Stimulated activated effector memory CD8-positive, alpha-beta T cell treated with anti-CD3 and anti-CD28 coated beads, Interleukin-12 subunit alpha, Interleukin-12 subunit beta, amount 100 ng/mL, for 72 hours (primary cell): ENCODE results near the gene PRPF8.
"Not testable (repeated sequence)": the region's sequence is repeated elsewhere in the genome, so short reads cannot be mapped to it uniquely, and the experiment has no call there.

Source experiments
- ATAC-seq: fragments of 150-1000 bp; cut with Tn5 transposase; 2 replicates; pipeline ENCODE4 v1.10.0; 2021
- DNase-seq, 2 donors: peaks; one replicate each; pipeline ENCODE4 v3.0.0; 2021 to 2022; ENCODE audit warnings: low spot score in 2 of 2
- H3K27ac Mint-ChIP-seq: one replicate; pipeline ENCODE4 v1.8.0; 2022; ENCODE audit warnings: mild to moderate bottlenecking, mixed read lengths
- H3K36me3 Mint-ChIP-seq: one replicate; pipeline ENCODE4 v1.8.0; 2022; ENCODE audit warnings: mild to moderate bottlenecking, mixed read lengths
- H3K4me1 Mint-ChIP-seq: one replicate; pipeline ENCODE4 v1.8.0; 2022; ENCODE audit warnings: mixed read lengths
- H3K4me3 Mint-ChIP-seq: one replicate; pipeline ENCODE4 v1.8.0; 2022; ENCODE audit warnings: mild to moderate bottlenecking, mixed read lengths
- H3K9me3 Mint-ChIP-seq: one replicate; pipeline ENCODE4 v1.8.0; 2022; ENCODE audit warnings: mixed read lengths

PRPF8 gene

DNA sequence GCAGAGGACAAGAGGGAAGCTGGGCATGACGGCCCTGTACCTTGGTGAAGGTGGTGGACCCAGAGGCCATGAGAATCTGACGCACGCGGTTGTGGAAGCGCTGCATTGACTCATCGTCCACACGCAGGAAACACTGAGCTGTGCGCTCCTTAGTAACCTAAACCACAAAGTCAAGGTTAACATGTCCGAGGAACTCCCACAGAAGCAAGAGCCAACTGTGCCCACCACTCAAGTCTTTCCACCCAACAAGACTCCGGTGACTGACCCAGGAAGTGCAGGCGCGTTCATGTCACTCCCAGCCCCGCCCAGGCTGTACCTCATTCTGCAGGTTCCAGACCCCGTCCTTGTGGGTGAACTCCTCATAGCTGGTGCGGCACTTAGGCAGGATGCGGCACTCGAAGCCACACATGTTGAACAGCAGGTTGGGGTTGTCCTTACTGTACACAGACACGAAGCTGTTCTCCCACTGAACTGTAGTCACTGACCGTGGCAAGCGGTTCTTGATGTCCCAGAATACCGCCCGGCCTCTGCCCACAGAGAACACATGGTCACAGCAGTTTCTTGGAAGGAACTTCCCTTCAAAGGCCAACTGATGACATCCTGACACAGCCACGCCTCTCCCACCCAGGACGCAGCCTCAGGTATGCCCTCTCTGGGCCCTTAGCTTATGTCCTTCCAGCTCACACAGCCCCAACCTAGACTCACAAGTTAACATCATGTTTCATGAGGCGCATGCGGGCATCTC lies 11.5 kb downstream of the PRPF8 start:
- Mint-ChIP-seq H3K36me3 (peaks cover 100% of the 10 kb centered on the region), H3K4me3 (peak overlapping the region; percentile 19), H3K4me1 (peaks cover 50% of the 10 kb centered on the region), H3K27ac (peak overlapping the region; percentile 76), H3K9me3 (no peaks in the 10 kb centered on the region)
- peak; percentile 92 for ATAC-seq
- DNase-seq: peak in 1 of 2 donors; percentile 21

DNA sequence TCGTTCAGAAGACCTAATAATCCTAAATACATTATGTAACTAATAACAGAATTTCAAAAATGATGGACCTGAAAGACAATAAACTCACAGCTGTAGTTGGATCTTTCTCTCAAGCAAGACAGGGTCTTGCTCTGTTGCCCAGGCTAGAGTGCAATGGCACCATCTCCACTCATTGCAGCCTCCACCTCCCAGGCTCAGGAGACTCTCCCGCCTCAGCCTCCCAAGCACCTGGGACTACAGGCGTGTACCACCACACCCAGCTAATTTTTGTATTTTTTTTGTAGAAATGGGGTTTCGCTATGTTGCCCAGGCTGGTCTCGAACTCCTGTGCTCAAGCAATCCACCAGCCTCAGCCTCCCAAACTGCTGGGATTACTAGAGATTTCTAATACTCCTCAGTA lies 20.7 kb downstream of the PRPF8 start:
- not testable (repeated sequence) for DNase-seq, H3K4me1 Mint-ChIP-seq, H3K9me3 Mint-ChIP-seq, H3K4me3 Mint-ChIP-seq, H3K27ac Mint-ChIP-seq, ATAC-seq
- H3K36me3 Mint-ChIP-seq: peaks cover 100% of the 10 kb centered on the region

DNA sequence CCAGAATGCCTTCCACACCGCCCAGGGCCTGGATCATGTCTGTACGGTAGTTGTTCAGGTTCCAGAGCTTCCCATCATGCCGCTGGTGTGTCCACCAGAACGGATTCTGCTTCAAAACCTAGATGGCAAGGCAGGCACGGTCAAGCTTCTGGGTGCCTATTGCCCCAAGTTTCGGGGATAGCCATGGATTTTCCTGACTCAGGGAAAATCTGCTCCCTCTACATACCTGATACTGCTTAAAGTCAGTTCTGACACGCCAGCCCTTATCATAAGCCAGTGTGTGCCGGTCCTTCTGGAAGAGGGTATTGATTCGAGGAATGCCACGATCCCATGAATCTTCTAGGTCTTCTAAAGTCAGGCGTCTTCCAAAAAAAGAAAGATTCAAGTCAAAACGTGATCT lies 23.6 kb downstream of the PRPF8 start:
- Mint-ChIP-seq H3K9me3 (no peaks in the 10 kb centered on the region), H3K4me1 (peaks cover 7% of the 10 kb centered on the region), H3K4me3 (no peak overlapping the region), H3K36me3 (peaks cover 100% of the 10 kb centered on the region), H3K27ac (no peak overlapping the region)
- ATAC-seq: no peak
- DNase-seq: no peak

DNA sequence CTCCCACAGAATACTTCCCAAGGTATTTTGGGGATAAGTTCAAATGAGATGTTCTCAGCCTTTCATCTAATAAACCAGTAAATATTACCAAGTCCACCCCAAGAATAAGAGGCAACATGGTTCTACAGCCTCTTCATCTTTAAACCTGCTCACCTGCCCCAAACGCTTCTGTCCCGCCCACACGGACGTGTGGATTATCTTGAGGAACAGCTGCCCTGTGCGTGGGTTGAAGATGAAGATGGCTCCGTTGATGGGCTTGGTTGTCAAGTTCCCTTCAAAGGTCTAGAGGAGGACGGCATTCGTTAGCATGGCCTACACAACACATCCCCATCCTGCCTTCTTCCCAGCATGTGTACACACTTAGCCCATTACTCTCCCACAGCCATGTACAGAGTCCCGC lies 26.6 kb downstream of the PRPF8 start:
- no peaks in the 10 kb centered on the region for H3K9me3 Mint-ChIP-seq
- peaks cover 7% of the 10 kb centered on the region for H3K4me1 Mint-ChIP-seq
- no peak overlapping the region for H3K27ac Mint-ChIP-seq
- DNase-seq (no peak), ATAC-seq (no peak)
- H3K4me3 Mint-ChIP-seq: no peak overlapping the region
- H3K36me3 Mint-ChIP-seq: peaks cover 100% of the 10 kb centered on the region

DNA sequence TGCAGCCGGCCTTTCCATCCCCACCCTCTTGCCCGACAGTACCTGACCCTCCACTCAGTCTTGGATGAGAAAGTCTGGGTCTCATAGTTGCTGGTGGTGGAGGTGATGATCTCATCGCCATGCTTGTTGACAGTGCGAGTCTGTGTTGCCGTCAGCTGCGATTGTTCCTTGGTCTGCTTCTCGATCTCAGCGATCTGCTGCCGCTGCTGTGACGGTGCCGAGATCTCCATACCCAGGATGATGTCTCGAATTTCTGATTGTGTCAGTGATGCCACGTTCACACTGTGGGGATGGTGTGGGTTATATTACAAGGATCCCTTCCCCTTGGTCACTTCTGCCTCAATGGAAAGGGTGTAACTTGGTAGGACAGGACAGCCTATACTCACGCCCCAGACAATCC lies 30.9 kb downstream of the PRPF8 start:
- DNase-seq: no peak
- Mint-ChIP-seq H3K4me3 (no peak overlapping the region), H3K36me3 (peaks cover 90% of the 10 kb centered on the region), H3K9me3 (no peaks in the 10 kb centered on the region), H3K4me1 (peaks cover 11% of the 10 kb centered on the region), H3K27ac (no peak overlapping the region)
- no peak for ATAC-seq

DNA sequence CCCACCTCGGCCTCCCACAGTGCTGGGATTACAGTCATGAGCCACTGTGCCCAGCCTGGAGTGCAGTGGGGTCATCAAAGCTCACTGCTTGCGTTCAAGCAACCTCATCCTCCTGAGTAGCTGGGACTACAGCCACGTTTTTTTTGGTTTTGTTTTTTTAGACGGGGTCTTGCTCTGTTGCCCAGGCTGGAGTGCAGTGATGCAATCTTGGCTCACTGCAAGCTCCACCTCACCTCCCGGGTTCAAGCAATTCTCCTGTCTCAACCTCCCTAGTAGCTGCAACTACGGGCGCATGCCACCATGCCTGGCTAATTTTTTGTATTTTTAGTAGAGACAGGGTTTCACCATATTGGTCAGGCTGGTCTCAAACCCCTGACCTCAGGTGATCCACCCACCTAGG lies 31.9 kb downstream of the PRPF8 start:
- H3K9me3 Mint-ChIP-seq, DNase-seq, ATAC-seq, H3K4me3 Mint-ChIP-seq: not testable (repeated sequence)
- Mint-ChIP-seq H3K4me1 (peaks cover 11% of the 10 kb centered on the region), H3K27ac (peak overlapping the region; percentile 63), H3K36me3 (peaks cover 81% of the 10 kb centered on the region)

DNA sequence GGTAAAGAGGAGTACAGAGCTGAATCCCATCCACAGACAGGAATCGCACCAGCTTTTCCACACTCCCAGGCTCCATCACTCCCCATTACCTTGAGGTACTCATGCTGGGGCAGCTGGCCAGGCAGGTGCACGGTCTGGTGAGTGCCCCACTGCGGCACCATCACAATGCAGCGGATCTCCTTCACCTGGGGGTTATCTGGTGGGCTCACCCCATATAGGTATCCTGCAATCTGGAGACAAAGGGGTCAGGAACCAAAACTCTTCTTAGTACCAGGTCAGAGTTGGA lies 33.2 kb downstream of the PRPF8 start:
- Mint-ChIP-seq H3K27ac (no peak overlapping the region), H3K9me3 (no peaks in the 10 kb centered on the region), H3K4me1 (peaks cover 14% of the 10 kb centered on the region), H3K4me3 (no peak overlapping the region), H3K36me3 (peaks cover 68% of the 10 kb centered on the region)
- DNase-seq (no peak), ATAC-seq (no peak)

DNA sequence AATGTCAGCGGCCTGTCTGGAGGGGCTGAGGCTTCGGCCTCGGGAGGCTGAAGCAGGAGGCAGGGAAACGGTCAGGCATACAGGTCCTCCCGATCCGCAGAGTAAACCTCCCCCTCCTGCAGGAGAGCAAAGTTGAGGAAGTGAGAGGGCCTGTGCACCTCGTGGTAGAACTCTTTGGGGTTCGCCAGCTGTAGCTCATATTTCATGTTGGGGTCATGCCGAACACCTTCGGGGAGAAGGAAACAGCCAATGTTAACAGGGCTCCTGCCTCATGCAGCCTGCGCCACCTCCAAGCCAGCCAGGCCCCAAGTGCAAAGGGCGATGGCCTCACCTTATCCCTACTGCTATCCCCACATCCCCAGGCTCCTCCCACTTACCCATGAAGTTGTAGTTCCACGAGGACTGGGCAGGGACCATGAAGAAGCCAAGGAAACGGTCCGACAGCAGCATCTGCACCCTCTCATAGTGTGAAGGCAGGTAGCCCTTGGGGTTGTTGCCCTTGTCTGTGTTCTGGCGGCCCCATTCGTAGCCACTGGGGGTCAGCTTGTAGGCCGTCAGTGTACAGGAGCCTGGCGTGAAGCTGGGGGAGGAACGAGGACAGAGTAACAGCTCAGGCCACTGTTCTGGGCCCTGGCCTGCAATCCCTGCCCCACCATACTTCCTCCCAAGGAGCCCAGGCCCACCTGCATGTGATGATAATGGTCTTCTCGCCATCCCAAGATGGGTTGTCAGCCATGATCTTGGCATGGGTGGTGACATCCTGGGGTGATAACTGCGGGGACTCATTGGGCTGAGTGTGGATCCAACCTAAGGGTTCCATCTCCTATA lies 33.7 kb downstream of the PRPF8 start:
- Mint-ChIP-seq H3K4me3 (no peak overlapping the region), H3K36me3 (peaks cover 62% of the 10 kb centered on the region), H3K4me1 (peaks cover 19% of the 10 kb centered on the region), H3K27ac (no peak overlapping the region), H3K9me3 (no peaks in the 10 kb centered on the region)
- ATAC-seq (no peak), DNase-seq (peak in 1 of 2 donors; percentile 55)

DNA sequence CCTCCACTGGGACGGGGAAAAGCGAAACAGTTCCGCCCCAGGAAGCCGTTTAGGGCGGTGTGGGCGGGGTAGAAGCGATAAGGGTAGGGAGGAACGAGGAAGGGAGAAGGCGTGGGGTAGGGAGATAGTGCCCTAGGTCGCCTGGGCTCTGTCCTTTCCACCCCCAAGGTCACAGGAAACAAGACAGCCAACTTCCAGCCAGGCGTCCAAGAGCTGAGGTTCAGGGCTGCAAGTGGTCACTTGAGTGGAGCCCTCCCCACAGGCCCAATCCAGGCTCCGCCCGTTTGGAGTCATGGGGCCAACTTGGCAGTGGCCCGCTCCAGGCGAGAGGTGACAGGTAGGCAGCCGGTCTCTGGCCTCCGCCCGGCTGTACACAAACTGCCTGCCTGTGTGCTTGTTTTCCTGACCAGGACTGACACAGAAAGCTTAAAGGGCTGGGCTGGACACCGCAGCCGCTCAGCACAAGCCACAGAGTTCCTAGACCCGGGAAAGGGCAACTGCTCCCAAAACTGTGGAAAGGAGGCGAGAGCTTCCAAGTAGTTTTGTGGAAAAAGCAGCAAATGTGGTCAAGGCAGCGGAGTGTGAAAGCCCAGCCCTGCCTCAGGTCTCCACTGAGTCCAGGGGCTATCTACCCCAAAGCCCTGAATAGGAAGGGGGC lies 34.7 kb downstream of the PRPF8 start, which contains the start of gene RILP:
Gene RILP (minus strand): TSS at position 23 of the 658 bp plus-strand sequence. CDS start 62 bp downstream, outside the sequence.
- H3K36me3 Mint-ChIP-seq: peaks cover 53% of the 10 kb centered on the region
- peak in 1 of 2 donors; percentile 62 for DNase-seq
- peak; percentile 1 for ATAC-seq
- peaks cover 29% of the 10 kb centered on the region for H3K4me1 Mint-ChIP-seq
- peak within 1 kb of the TSS; percentile 52 for H3K27ac Mint-ChIP-seq
- no peaks in the 10 kb centered on the region for H3K9me3 Mint-ChIP-seq
- peak within 1 kb of the TSS; percentile 62 for H3K4me3 Mint-ChIP-seq

DNA sequence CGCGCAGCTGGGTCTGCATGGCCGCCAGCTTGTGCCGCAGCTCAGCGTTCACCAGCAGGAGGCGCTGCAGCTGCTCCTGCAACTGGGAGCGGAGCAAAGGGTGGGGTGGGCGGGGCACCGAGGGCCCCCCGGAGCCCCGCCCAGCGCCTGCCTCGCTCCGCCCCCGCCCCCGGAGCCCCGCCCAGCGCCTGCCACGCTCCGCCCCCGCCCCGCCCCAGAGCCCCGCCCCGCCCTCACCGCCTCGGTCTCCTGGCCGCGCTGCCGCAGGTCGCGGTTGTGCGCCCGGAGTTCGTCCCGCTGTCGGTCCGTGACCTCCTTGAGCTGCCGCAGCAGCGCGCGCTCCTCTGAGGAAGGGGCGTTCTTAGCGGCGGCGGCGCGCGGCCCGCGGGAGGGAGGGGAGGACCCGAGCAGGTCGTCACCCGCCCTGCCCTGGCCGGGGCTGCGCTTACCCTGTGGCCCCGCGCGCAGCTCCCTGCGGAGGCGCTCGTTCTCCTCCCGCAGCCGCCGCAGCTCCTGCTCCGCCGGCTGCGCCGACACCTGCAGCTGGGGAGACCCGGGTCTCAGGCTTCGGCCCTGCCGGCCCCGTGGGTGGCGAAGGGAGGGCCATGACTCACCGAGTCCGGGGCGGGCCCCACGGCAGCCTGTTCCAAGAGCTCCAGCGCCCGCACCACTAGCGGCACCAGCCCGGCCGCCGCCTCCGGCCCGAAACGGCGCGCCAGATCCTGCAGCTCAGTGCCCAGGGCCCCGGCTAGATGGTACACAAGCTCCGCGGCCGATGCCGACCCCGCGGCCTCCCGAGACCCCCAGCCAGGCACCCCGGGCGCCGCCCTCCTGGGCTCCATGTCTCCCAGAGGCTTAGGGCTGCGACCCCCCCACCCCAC lies 35.5 kb downstream of the PRPF8 start:
- peaks cover 37% of the 10 kb centered on the region for H3K4me1 Mint-ChIP-seq
- H3K27ac Mint-ChIP-seq: peak overlapping the region; percentile 52
- ATAC-seq (peak; percentile 84), DNase-seq (peak; percentile 95 to 97)
- peak overlapping the region; percentile 62 for H3K4me3 Mint-ChIP-seq
- peaks cover 49% of the 10 kb centered on the region for H3K36me3 Mint-ChIP-seq
- no peaks in the 10 kb centered on the region for H3K9me3 Mint-ChIP-seq

DNA sequence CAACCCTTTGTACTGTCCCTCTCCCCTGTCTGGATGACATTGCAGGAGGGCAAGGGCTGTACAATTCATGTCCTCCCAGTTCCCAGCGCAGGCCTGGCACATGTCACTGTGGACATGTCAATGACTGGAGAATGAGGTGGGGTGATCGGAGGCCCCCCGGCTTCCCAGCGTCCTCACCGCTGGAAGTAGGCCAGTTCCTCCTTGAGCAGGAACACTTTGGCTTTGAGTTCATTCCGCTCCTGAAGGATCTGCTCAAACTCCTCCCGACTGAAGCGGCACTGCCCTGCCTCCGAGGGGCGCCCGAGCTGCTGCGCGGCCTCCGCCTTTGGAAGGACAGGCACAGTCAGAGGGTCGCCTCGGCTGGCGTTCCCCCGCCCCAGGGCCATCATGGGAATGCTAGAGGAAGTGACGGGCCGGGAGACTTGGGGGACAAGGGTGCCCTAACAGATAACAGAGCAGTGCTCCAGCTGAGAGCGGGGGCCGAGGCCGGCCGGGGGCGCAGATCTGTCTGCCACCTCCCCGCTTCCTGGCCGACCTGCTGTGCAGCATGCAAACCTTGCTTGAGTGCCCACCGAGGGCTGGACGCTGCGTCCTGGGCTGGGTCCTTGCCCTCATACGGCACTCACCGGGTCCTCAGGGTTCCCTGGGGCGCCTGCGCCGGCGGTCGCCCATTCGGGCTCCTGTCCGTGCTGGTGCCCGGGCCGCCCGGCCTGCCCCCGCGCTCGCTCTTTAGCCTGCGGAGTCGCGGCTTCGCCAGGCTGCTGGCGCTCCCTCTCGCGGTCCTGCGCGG lies 36.3 kb downstream of the PRPF8 start:
- H3K4me1 Mint-ChIP-seq: peaks cover 41% of the 10 kb centered on the region
- no peak overlapping the region for H3K27ac Mint-ChIP-seq
- peak; percentile 9 for ATAC-seq

DNA sequence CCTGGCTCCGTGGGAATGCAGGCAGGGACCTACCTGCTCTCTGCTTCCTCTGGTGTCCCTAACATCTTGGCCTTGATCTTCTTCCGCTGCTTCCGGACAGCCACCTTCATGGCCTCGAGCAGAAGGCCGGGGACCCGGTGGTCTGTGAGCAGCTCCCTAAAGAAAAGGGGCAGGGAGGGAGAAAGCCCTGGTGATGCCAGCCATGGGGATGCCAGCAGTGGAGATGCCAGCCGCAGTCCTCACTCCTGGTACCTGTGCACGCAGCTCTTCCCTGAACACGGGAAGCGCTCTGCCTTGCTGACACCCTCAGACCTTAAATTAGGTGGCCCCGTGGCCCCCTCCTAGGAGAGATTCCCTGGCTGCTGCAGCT lies 36.9 kb downstream of the PRPF8 start:
- no peak overlapping the region for H3K27ac Mint-ChIP-seq
- ATAC-seq: no peak
- no peaks in the 10 kb centered on the region for H3K9me3 Mint-ChIP-seq
- no peak for DNase-seq
- peaks cover 41% of the 10 kb centered on the region for H3K4me1 Mint-ChIP-seq
- peak overlapping the region; percentile 62 for H3K4me3 Mint-ChIP-seq
- peaks cover 37% of the 10 kb centered on the region for H3K36me3 Mint-ChIP-seq

More for the DNA sequence above, 36.3 kb downstream of the PRPF8 start:
- Mint-ChIP-seq H3K36me3 (peaks cover 43% of the 10 kb centered on the region), H3K4me3 (peak overlapping the region; percentile 62), H3K9me3 (no peaks in the 10 kb centered on the region)
- DNase-seq: no peak

DNA sequence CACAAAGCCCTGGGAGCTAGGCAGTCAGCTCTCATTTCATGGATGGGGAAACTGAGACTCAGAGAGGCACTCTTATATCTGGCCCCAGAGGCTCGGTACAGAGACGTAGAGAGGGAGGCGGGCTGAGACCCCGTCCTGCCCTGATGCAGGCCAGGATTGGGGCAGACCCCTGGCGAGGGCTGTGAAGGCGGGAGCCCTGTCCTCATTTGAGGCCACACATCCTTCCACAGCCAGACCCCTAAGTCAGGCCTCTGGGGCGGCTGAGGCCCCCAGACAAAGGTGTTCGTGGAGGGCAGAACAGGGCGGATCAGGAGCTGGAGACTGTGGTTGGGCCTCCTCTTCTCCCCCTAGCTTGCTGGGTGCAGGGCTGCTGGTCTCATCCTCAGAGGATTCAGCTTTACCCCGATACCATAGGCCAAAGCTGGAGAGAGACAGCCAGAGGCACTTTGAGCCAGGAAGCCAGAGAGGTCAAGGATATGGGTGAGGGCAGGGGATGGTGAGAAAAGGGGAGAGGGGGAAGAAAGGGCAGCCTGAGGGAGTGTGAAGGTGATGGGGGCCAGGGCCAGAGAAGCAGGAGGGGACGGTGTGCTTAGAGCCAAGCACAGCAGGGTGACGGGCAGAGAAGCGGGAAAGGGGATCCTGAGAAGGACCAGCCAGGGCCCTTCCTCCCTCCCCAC lies 38.3 kb downstream of the PRPF8 start:
- H3K27ac Mint-ChIP-seq: peak overlapping the region; percentile 60
- H3K4me3 Mint-ChIP-seq: peak overlapping the region; percentile 82
- no peak for ATAC-seq

More for the DNA sequence above, 38.3 kb downstream of the PRPF8 start:
- no peaks in the 10 kb centered on the region for H3K9me3 Mint-ChIP-seq
- H3K36me3 Mint-ChIP-seq: peaks cover 23% of the 10 kb centered on the region
- peaks cover 41% of the 10 kb centered on the region for H3K4me1 Mint-ChIP-seq
- no peak for DNase-seq
